GM23338 (cell line): ENCODE data around the gene PARD6A. TPM values are rescaled to one million over a fixed set of nuclear protein-coding genes. Genes with fewer than 3 reads are reported as not detected.

Experiments used
- ATAC-seq: fragments of 200-7000 bp; cut with Tn5 transposase; 3 replicates; pipeline ENCODE4 v1.9.1; 2020
- DNase-seq: peaks from one replicate; pipeline ENCODE4 v3.0.0-alpha.2; 2015; ENCODE audit warnings: low spot score
- H2AFZ ChIP-seq: fragments of 200-600 bp; sonication (generic); 2 replicates; pipeline ENCODE4 v1.8.0; 2016; ENCODE audit warnings: antibody characterized with exemption, mild to moderate bottlenecking, moderate library complexity
- H3F3A ChIP-seq: fragments of 200-600 bp; sonication (generic); replicated peaks from 2 replicates; pipeline ENCODE4 v1.8.0; 2017; ENCODE audit warnings: antibody characterized with exemption, mixed run types, low read depth
- H3K27ac ChIP-seq: fragments of 200-600 bp; sonication (generic); 2 replicates; pipeline ENCODE4 v1.6.1; 2016; ENCODE audit warnings: low read depth
- H3K27me3 ChIP-seq: fragments of 200-600 bp; sonication (generic); 2 replicates; pipeline ENCODE4 v1.8.0; 2016; ENCODE audit warnings: mild to moderate bottlenecking, mixed run types, moderate library complexity; ENCODE audit not compliant: insufficient read depth
- H3K36me3 ChIP-seq: fragments of 200-600 bp; sonication (generic); 2 replicates; pipeline ENCODE4 v1.8.0; 2016; ENCODE audit warnings: mild to moderate bottlenecking; ENCODE audit not compliant: insufficient read depth
- H3K4me1 ChIP-seq: fragments of 200-600 bp; sonication (generic); 2 replicates; pipeline ENCODE4 v1.8.0; 2016; ENCODE audit warnings: mild to moderate bottlenecking, moderate library complexity; ENCODE audit not compliant: insufficient read depth
- H3K4me2 ChIP-seq: fragments of 200-600 bp; sonication (generic); 2 replicates; pipeline ENCODE4 v1.7.1; 2017; ENCODE audit warnings: mixed run types
- H3K4me3 ChIP-seq: fragments of 200-600 bp; sonication (generic); 2 replicates; pipeline ENCODE4 v1.6.1; 2016; ENCODE audit warnings: mixed run types
- H3K79me2 ChIP-seq: fragments of 200-600 bp; sonication (generic); replicated peaks from 2 replicates; pipeline ENCODE4 v1.8.0; 2017; ENCODE audit warnings: mild to moderate bottlenecking; ENCODE audit not compliant: insufficient read depth
- H3K9me2 ChIP-seq: fragments of 200-600 bp; sonication (generic); 2 replicates; pipeline ENCODE4 v1.8.0; 2017; ENCODE audit not compliant: insufficient read depth
- H4K20me1 ChIP-seq: fragments of 200-600 bp; sonication (generic); replicated peaks from 2 replicates; pipeline ENCODE4 v1.8.0; 2017; ENCODE audit warnings: mild to moderate bottlenecking; ENCODE audit not compliant: insufficient read depth
- H3K27ac Mint-ChIP-seq: 2 replicates; pipeline ENCODE4 v1.8.0; 2020; ENCODE audit warnings: inconsistent platforms, mild to moderate bottlenecking, moderate library complexity, mixed read lengths
- H3K27me3 Mint-ChIP-seq: 3 replicates; pipeline ENCODE4 v1.8.0; 2022; ENCODE audit warnings: low read depth, mild to moderate bottlenecking, moderate library complexity, mixed read lengths, inconsistent platforms; ENCODE audit not compliant: insufficient read depth, poor library complexity
- H3K36me3 Mint-ChIP-seq: 3 replicates; pipeline ENCODE4 v1.8.0; 2021; ENCODE audit warnings: low read depth, mild to moderate bottlenecking, inconsistent platforms, moderate library complexity, mixed read lengths
- H3K4me1 Mint-ChIP-seq: 3 replicates; pipeline ENCODE4 v1.8.0; 2020; ENCODE audit warnings: mild to moderate bottlenecking, inconsistent platforms, mixed read lengths
- H3K4me3 Mint-ChIP-seq: 3 replicates; pipeline ENCODE4 v1.8.0; 2021; ENCODE audit warnings: moderate library complexity, mild to moderate bottlenecking, inconsistent platforms, mixed read lengths
- H3K9me3 Mint-ChIP-seq: 3 replicates; pipeline ENCODE4 v1.8.0; 2020; ENCODE audit warnings: moderate library complexity, mild to moderate bottlenecking, inconsistent platforms, mixed read lengths
- CREB1 ChIP-seq: fragments of 250-450 bp; sonication (Bioruptor Pico); IDR thresholded peaks from 2 replicates; pipeline ENCODE4 v1.5.0; 2020; ENCODE audit warnings: low read depth, mild to moderate bottlenecking, moderate library complexity
- CTCF ChIP-seq, 2 experiments: fragments of 200-600 bp in 1 of 2; sonication (generic) in 1 of 2; conservative IDR thresholded peaks; 2 replicates each; pipeline versions ENCODE4 v1.5.1 to v1.6.1; 2016 to 2017; ENCODE audit warnings: antibody characterized with exemption in 2 of 2, low read depth in 2 of 2, mild to moderate bottlenecking in 2 of 2, moderate library complexity in 1 of 2
- NANOG ChIP-seq: IDR thresholded peaks from 2 replicates; pipeline ENCODE4 v1.6.1; 2016; ENCODE audit warnings: antibody characterized with exemption, borderline replicate concordance
- REST ChIP-seq: IDR thresholded peaks from one replicate; pipeline ENCODE4 v1.6.1; 2018; ENCODE audit warnings: antibody characterized with exemption; ENCODE audit not compliant: unreplicated experiment
- STAT1 ChIP-seq: IDR thresholded peaks from one replicate; pipeline ENCODE4 v1.6.1; 2016; ENCODE audit warnings: antibody characterized with exemption; ENCODE audit not compliant: unreplicated experiment
- polyA plus RNA-seq: library from polyadenylated mRNA; unstranded; fragments of >200 nt; fragmentation: Nextera tagmentation; extraction: Ambion mirVana; gene quantifications from 2 replicates; pipeline ENCODE4 v1.2.1, GENCODE V29; 2016
- total RNA-seq: library from RNA; depleted of rRNA; stranded (reverse); fragments of >200 nt; shearing (Covaris generic); gene quantifications from 2 replicates; pipeline ENCODE4 v1.2.3, GENCODE V29; 2014

Gene PARD6A
- total and polyA plus RNA-seq, 2 experiments from 2014 or later: 11.1 to 15.7 TPM

- no peak for TF ChIP-seq STAT1
- TF ChIP-seq CTCF (conservative IDR thresholded peaks at IDR 0.05; ENCODE audit: low read depth in 2 of 2): no peak
- no peak for TF ChIP-seq REST
- TF ChIP-seq NANOG: no peak
- TF ChIP-seq CREB1 (CRISPR knock-in tag): no peak
Observed at GRCh38 chr16:67673712-67674580, 13.2 kb downstream of the PARD6A start (continued).

GRCh38 chr16:67674851-67675578 lies 14.3 kb downstream of the PARD6A start:
- no peak overlapping the region for H3K4me3 Mint-ChIP-seq
- 0 out of 2 replicates have a peak, but pooled peaks cover 4% of the 10 kb centered on the region for H3F3A ChIP-seq
- no peak for ATAC-seq
- no peaks in the 10 kb centered on the region for H3K36me3 Mint-ChIP-seq
- H3K4me1 ChIP-seq: no peaks in the 10 kb centered on the region
- TF ChIP-seq STAT1: no peak
- no peak overlapping the region for H3K4me2 ChIP-seq
- no peaks in the 10 kb centered on the region for H3K27me3 ChIP-seq
- H4K20me1 ChIP-seq: no peaks in the 10 kb centered on the region; the same call in 1 of the 2 replicates
- no peaks in the 10 kb centered on the region for H3K9me2 ChIP-seq
- H2AFZ ChIP-seq: no peak overlapping the region
- peaks cover 17% of the 10 kb centered on the region for H3K27me3 Mint-ChIP-seq
- H3K79me2 ChIP-seq: no peaks in the 10 kb centered on the region
- no peak overlapping the region for H3K27ac ChIP-seq
- no peak overlapping the region for H3K27ac Mint-ChIP-seq
- no peaks in the 10 kb centered on the region for H3K9me3 Mint-ChIP-seq
- DNase-seq: no peak
- H3K4me1 Mint-ChIP-seq: 0 out of 3 replicates have a peak, but pooled peaks cover 3% of the 10 kb centered on the region
- H3K4me3 ChIP-seq: no peak overlapping the region
- H3K36me3 ChIP-seq: no peaks in the 10 kb centered on the region
